ENCODE measurements around the gene TRIM61.

- TF ChIP-seq POLR2A (IDR thresholded peaks at IDR 0.05; ENCODE audit: low read depth, low read length) (no peak), CTCF (conservative IDR thresholded peaks at IDR 0.05; ENCODE audit: low read depth, low read length) (no peak), ELK1 (IDR thresholded peaks at IDR 0.05; ENCODE audit: borderline replicate concordance, low read depth, low read length) (no peak)
These were observed 52.7 kb downstream of the TRIM61 start for GRCh38 chr4:164924670-164925238.

Data from IMR-90 (cell line).